Caco-2 (cell line): ENCODE results near the gene HELZ. TPM values are rescaled to one million over a fixed set of nuclear protein-coding genes. Genes with fewer than 3 reads are reported as not detected.
"Not testable (repeated sequence)": the region's sequence is repeated elsewhere in the genome, so short reads cannot be mapped to it uniquely, and the experiment has no call there.

Experiments used
- BruUV-seq: library from RNA; stranded (reverse); fragments of 400-500 nt; replicated peaks from 2 replicates; lab custom pipeline; 2021; lab: Mats Ljungman, UMichigan
- CTCF ChIA-PET: fragments of 300-600 bp; sonication (Branson Sonifier 250); formaldehyde crosslinking; loops from one replicate; lab custom pipeline; 2022; ENCODE audit warnings: antibody characterized with exemption; lab: Charles Lee
- POLR2A ChIA-PET: fragments of 300-600 bp; sonication (Branson Sonifier 250); formaldehyde crosslinking; loops from one replicate; lab custom pipeline; 2022; ENCODE audit warnings: antibody characterized with exemption; lab: Charles Lee
- DNase-seq, 2 experiments: peaks; one replicate each; pipeline versions ENCODE4 v3.0.0 to v3.0.0-alpha.2; 2020 to 2022
- H3K27me3 ChIP-seq: replicated peaks from 2 replicates; pipeline ENCODE4 v1.6.0; 2011; ENCODE audit warnings: low read length; ENCODE audit not compliant: control insufficient read depth, insufficient read depth
- H3K36me3 ChIP-seq: 2 replicates; pipeline ENCODE4 v1.5.1; 2011; ENCODE audit warnings: low read length; ENCODE audit not compliant: control insufficient read depth, insufficient read depth
- H3K4me1 ChIP-seq: fragments of 250-450 bp; sonication (Bioruptor Pico); 2 replicates; pipeline ENCODE4 v1.5.1; 2020; ENCODE audit warnings: mild to moderate bottlenecking
- H3K4me3 ChIP-seq: 2 replicates; pipeline ENCODE4 v1.5.1; 2011; ENCODE audit warnings: low read depth, mild to moderate bottlenecking, control low read depth, low read length
- H3K9me3 ChIP-seq: fragments of 250-450 bp; sonication (Bioruptor Pico); 2 replicates; pipeline ENCODE4 v1.5.1; 2020; ENCODE audit warnings: mild to moderate bottlenecking, moderate library complexity
- H3K27ac Mint-ChIP-seq: one replicate; pipeline ENCODE4 v1.8.0; 2022; ENCODE audit warnings: mixed read lengths; ENCODE audit not compliant: unreplicated experiment
- H3K27me3 Mint-ChIP-seq: one replicate; pipeline ENCODE4 v1.8.0; 2022; ENCODE audit warnings: mixed read lengths; ENCODE audit not compliant: insufficient read depth, unreplicated experiment
- H3K36me3 Mint-ChIP-seq: one replicate; pipeline ENCODE4 v1.8.0; 2022; ENCODE audit warnings: mild to moderate bottlenecking, mixed read lengths; ENCODE audit not compliant: insufficient read depth, unreplicated experiment
- H3K4me1 Mint-ChIP-seq: one replicate; pipeline ENCODE4 v1.8.0; 2022; ENCODE audit warnings: low read depth, mixed read lengths; ENCODE audit not compliant: unreplicated experiment
- H3K4me3 Mint-ChIP-seq: one replicate; pipeline ENCODE4 v1.8.0; 2022; ENCODE audit warnings: mild to moderate bottlenecking, moderate library complexity, mixed read lengths; ENCODE audit not compliant: unreplicated experiment
- H3K9me3 Mint-ChIP-seq: one replicate; pipeline ENCODE4 v1.8.0; 2022; ENCODE audit warnings: mixed read lengths; ENCODE audit not compliant: unreplicated experiment
- intact Hi-C: fragments of 100-400 bp; cut with micrococcal nuclease; formaldehyde crosslinking; loops from one replicate; pipeline ENCODE4 v1.10.0; 2022; ENCODE audit not compliant: unreplicated experiment
- total RNA-seq: library from RNA; stranded (reverse); gene quantifications from 2 replicates; pipeline ENCODE4 v1.2.3, GENCODE V29; 2022
- TF ChIP-seq, protein P1 (sequence below), 2 experiments: fragments of 200-600 bp in 1 of 2; IDR thresholded peaks; 1 replicate in 1 of 2; 2 replicates in 1 of 2; pipeline versions ENCODE4 v1.5.1 to v1.8.0; 2011 to 2022; ENCODE audit warnings: antibody characterized with exemption in 1 of 2, control low read depth in 1 of 2, inconsistent platforms in 1 of 2, low read depth in 1 of 2, low read length in 1 of 2, mild to moderate bottlenecking in 1 of 2, moderate library complexity in 1 of 2; ENCODE audit not compliant: insufficient read depth in 1 of 2, severe bottlenecking in 1 of 2, unreplicated experiment in 1 of 2

Gene HELZ
- total RNA-seq, 1 experiment from 2014 or later = 63.8 TPM

DNA sequence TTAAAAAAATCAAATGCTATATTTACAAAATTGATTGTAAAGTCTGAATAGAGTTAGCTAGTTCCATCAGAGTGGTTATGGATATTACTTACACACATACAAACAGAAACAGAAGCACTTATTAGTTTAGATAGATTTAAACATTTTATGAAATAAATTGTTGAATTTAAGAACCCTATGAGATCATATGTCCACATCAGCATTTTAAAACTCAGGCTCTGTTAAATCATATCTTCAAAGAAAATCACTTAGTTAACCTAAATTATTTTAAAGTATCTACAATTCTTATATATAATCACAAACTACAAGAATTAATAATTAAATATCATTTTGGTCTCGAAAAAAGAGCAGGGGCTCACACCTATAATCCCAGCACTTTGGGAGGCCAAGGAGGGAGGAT lies 42.5 kb downstream of the HELZ start:
- CTCF ChIA-PET = no interaction called here
- no peaks in the 10 kb centered on the region for H3K4me1 ChIP-seq
- POLR2A ChIA-PET = no interaction called here
- no peak overlapping the region for H3K4me3 ChIP-seq
- H3K27me3 ChIP-seq = no peaks in the 10 kb centered on the region
- BruUV-seq = no TSS peak
- Mint-ChIP-seq H3K27ac (no peak overlapping the region), H3K4me1 (no peaks in the 10 kb centered on the region), H3K4me3 (no peak overlapping the region), H3K9me3 (no peaks in the 10 kb centered on the region), H3K27me3 (no peaks in the 10 kb centered on the region), H3K36me3 (peaks cover 35% of the 10 kb centered on the region)
- TF ChIP-seq, protein P1, sequence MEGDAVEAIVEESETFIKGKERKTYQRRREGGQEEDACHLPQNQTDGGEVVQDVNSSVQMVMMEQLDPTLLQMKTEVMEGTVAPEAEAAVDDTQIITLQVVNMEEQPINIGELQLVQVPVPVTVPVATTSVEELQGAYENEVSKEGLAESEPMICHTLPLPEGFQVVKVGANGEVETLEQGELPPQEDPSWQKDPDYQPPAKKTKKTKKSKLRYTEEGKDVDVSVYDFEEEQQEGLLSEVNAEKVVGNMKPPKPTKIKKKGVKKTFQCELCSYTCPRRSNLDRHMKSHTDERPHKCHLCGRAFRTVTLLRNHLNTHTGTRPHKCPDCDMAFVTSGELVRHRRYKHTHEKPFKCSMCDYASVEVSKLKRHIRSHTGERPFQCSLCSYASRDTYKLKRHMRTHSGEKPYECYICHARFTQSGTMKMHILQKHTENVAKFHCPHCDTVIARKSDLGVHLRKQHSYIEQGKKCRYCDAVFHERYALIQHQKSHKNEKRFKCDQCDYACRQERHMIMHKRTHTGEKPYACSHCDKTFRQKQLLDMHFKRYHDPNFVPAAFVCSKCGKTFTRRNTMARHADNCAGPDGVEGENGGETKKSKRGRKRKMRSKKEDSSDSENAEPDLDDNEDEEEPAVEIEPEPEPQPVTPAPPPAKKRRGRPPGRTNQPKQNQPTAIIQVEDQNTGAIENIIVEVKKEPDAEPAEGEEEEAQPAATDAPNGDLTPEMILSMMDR (IDR thresholded peaks at IDR 0.05; ENCODE audit: insufficient read depth in 1 of 2, low read depth in 1 of 2, low read length in 1 of 2, severe bottlenecking in 1 of 2, unreplicated experiment in 1 of 2) = no peak
- peaks cover 2% of the 10 kb centered on the region for H3K36me3 ChIP-seq
- no peak for DNase-seq
- H3K9me3 ChIP-seq = no peaks in the 10 kb centered on the region
- intact Hi-C loops = no loop called here

DNA sequence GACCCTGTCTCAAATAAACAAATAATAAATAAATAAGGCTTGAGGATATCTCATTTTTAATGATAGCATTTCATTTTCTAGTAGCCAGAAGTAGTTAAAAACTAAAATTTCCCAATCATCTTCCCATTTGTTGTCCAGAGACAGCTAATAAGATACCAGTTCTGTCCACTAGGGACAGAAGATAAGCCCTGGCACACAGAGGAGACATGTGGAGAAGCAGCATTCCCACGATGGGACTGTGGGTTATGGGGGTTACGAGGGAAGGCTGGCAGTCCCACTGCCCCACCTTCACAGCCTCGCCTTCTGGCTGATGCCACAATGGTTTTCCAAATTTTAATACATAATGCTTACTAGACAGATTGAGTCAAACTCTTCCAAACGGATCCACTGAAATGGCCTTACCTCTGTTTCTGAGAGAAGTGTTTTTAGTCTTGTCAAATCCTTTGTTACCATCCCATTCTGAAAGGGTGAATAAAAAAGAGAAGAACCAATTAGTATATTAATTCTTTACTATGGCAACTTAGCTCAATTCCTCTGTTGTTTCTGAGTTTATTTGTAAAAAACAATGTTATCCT lies 44.2 kb downstream of the HELZ start:
- H3K27me3 Mint-ChIP-seq = no peaks in the 10 kb centered on the region
- H3K36me3 Mint-ChIP-seq = peaks cover 42% of the 10 kb centered on the region
- peak in 1 of 2 experiments; percentile 20 for DNase-seq
- ChIA-PET POLR2A (no interaction called here), CTCF (interaction anchor here (0.6 to 0.8 kb wide), 2 partner anchors 11 to 23 kb away, joined by 3 to 5 read pairs; no protein-coding TSS in a partner anchor)
- H3K4me3 ChIP-seq = no peak overlapping the region
- no peaks in the 10 kb centered on the region for H3K27me3 ChIP-seq
- peaks cover 6% of the 10 kb centered on the region for H3K4me1 Mint-ChIP-seq
- peaks cover 6% of the 10 kb centered on the region for H3K36me3 ChIP-seq
- no peaks in the 10 kb centered on the region for H3K9me3 ChIP-seq
- no peak overlapping the region for H3K27ac Mint-ChIP-seq
- H3K9me3 Mint-ChIP-seq = no peaks in the 10 kb centered on the region
- intact Hi-C loops = no loop called here
- H3K4me3 Mint-ChIP-seq = no peak overlapping the region
- no peaks in the 10 kb centered on the region for H3K4me1 ChIP-seq
- BruUV-seq = no TSS peak
- TF ChIP-seq, protein P1 (IDR thresholded peaks at IDR 0.05; ENCODE audit: insufficient read depth in 1 of 2, low read depth in 1 of 2, low read length in 1 of 2, severe bottlenecking in 1 of 2, unreplicated experiment in 1 of 2) = peak; percentile 61 to 70

DNA sequence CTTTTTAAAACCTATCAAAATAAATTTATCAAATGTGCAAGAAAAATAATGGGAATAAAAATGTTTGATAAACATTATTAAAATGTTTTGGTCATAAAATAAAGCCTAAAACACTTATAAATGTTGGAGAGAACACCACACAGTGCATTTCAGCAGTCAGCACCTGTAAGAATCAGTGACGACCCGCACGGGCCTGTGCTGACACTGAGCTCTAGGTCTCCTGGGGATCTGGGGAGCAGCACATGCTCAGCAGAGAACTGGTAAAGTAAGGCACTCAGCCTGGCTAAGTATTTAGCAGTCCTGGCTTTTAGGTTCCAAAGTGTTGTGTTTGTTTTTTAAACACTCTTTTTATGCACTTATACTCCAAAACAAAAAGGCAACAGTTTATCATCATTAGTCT lies 46.9 kb downstream of the HELZ start:
- DNase-seq = no peak
- Mint-ChIP-seq H3K27ac (no peak overlapping the region), H3K36me3 (peaks cover 38% of the 10 kb centered on the region), H3K4me3 (no peak overlapping the region), H3K27me3 (no peaks in the 10 kb centered on the region), H3K9me3 (no peaks in the 10 kb centered on the region), H3K4me1 (peaks cover 24% of the 10 kb centered on the region)
- no TSS peak for BruUV-seq
- no peak overlapping the region for H3K4me3 ChIP-seq
- H3K27me3 ChIP-seq = no peaks in the 10 kb centered on the region
- H3K36me3 ChIP-seq = peaks cover 6% of the 10 kb centered on the region
- intact Hi-C loops = no loop called here
- ChIA-PET CTCF (no interaction called here), POLR2A (no interaction called here)
- H3K9me3 ChIP-seq = no peaks in the 10 kb centered on the region
- TF ChIP-seq, protein P1 (IDR thresholded peaks at IDR 0.05; ENCODE audit: insufficient read depth in 1 of 2, low read depth in 1 of 2, low read length in 1 of 2, severe bottlenecking in 1 of 2, unreplicated experiment in 1 of 2) = no peak
- H3K4me1 ChIP-seq = peaks cover 19% of the 10 kb centered on the region

DNA sequence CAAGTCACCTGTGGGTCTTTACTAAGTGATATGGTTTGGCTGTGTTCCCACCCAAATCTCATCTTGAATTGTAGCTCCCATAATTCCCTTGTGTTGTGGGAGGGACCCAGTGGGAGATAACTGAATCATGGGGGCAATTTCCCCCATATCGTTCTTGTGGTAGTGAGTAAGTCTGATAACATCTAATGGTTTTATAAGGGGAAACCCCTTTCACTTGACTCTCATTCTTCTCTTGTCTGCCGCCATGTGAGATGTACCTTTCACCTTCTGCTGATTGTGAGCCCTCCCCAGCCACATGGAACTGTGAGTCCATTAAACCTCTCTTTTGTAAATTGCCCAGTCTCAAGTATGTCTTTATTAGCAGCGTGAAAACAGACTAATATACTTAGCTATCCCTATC lies 48.0 kb downstream of the HELZ start:
- H3K27ac Mint-ChIP-seq = peak overlapping the region; percentile 34
- POLR2A ChIA-PET, DNase-seq, H3K4me3 Mint-ChIP-seq, BruUV-seq, H3K36me3 ChIP-seq, H3K9me3 Mint-ChIP-seq, H3K9me3 ChIP-seq, intact Hi-C loops, H3K27me3 Mint-ChIP-seq, CTCF ChIA-PET, H3K27me3 ChIP-seq, H3K4me3 ChIP-seq: not testable (repeated sequence)
- peaks cover 24% of the 10 kb centered on the region for H3K4me1 Mint-ChIP-seq
- peaks cover 19% of the 10 kb centered on the region for H3K4me1 ChIP-seq
- H3K36me3 Mint-ChIP-seq = peaks cover 30% of the 10 kb centered on the region
